H54 (cell line): ENCODE data around the gene TIMM17B.

Source experiments
- DNase-seq: peaks from one replicate; pipeline ENCODE4 v3.0.0; 2011; ENCODE audit warnings: low spot score, mixed read lengths; ENCODE audit not compliant: insufficient read length
- FAIRE-seq: peaks from 3 replicates; lab custom pipeline; 2011; peaks lifted over from hg19 to GRCh38; lab: Jason Lieb, UNC
- POLR2A ChIP-seq: IDR thresholded peaks from 2 replicates; pipeline ENCODE4 v1.6.1; 2011; ENCODE audit warnings: low read depth, mild to moderate bottlenecking, low read length

Gene TIMM17B

DNA sequence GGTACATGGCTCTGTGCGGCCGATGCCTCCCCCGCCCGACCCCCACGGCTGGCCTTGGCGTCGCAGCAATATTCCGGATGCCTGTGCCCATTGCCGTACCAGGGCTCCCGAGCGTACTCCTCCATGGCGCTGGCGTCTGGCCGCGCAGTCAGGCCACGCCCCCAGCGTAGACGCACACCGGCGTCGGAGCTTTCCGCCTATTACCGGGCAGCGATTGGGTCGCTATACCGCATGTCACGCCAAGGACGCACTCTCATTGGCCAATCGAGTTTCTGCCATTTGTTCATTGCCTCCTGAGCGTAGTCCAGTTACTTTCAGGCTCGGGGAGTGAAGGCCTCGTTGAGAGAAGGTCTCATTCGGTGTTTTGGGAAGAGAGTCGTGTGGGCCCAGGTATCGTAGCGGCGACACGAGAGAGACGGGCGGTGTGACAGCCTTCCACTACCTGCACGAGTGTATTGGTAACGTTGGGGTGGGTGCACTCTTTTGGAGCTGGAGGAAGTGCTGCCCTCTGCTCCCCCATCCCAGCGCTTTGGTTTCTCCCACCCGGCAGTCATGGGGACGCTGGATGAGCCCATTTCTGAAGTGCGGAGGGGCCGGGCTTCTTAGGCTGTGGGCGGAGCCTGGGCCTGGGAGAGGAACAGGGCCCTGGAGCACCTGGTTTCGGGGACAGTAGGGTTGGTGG is at the start of gene TIMM17B, which contains the start of gene PQBP1:
TIMM17B (minus strand) TSS at position 144 of the 682 bp plus-strand sequence; CDS start at position 125, 19 bp downstream.
PQBP1 (plus strand) TSS at position 306 of the 682 bp plus-strand sequence. CDS start 580 bp downstream, outside the sequence.
- peak; percentile 79 for TF ChIP-seq POLR2A
- FAIRE-seq (no peak), DNase-seq (peak; percentile 46)

DNA sequence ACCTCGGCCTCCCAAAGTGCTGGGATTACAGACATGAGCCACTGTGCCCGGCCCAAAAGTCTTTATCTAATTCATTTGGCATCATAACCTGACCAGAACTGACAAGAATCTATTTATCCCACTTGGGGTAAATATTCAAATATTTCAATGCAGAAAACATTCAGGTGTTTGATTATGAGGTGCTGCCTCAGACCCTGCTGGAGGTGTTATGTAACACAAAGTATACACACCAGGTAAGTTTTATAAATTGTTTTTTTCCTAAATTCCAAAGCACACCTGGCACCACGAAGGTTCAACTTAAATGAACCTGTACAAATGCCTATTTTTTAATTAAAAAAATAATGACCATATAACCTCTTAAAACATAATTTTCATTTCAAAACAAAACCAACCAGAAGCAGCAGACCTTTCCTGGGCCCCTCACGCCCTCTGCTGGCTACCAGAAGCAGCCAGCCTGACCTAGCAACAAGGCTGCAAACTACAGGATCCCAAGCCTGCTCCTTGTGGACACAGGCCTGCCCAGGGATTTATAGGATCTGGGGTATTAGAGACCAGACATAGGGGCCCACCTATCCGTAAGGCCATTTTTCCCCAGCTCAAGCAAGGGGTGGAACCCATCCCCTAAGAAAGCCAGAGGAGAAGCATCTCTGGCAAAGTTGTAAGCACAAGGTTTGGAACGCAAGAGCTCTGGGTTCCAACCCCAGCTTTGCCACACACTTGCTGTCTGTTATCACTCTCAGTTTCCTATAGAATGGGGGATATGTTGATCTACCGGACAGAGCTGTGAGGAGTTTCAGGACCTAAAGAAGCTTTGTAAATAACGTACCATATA is 48.2 kb upstream of the TIMM17B start:
- DNase-seq = no peak
- no peak for FAIRE-seq
- no peak for TF ChIP-seq POLR2A

DNA sequence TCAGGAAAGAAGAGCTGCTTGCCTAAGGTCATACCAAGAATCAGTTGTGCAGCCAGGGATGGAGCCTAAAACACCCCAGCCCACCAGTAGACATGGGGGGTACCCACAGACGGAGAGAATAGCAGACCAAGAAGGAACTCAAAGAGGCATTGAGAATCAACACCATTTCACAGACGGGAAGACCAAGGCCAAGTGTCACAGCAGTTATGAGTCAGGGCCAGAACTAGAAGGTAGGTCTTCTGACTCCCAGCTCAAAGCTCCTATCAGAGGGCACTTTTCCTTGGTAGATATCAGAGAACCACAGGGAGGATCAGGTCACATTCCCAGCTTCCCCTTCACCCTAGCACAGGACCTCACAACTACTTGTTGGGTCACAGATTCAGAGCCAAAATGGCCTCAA is 45.3 kb upstream of the TIMM17B start:
- DNase-seq (no peak), FAIRE-seq (no peak)
- no peak for TF ChIP-seq POLR2A

GRCh38 chrX:48940404-48940955 is 42.9 kb upstream of the TIMM17B start:
- no peak for FAIRE-seq
- no peak for TF ChIP-seq POLR2A
- DNase-seq = no peak

DNA sequence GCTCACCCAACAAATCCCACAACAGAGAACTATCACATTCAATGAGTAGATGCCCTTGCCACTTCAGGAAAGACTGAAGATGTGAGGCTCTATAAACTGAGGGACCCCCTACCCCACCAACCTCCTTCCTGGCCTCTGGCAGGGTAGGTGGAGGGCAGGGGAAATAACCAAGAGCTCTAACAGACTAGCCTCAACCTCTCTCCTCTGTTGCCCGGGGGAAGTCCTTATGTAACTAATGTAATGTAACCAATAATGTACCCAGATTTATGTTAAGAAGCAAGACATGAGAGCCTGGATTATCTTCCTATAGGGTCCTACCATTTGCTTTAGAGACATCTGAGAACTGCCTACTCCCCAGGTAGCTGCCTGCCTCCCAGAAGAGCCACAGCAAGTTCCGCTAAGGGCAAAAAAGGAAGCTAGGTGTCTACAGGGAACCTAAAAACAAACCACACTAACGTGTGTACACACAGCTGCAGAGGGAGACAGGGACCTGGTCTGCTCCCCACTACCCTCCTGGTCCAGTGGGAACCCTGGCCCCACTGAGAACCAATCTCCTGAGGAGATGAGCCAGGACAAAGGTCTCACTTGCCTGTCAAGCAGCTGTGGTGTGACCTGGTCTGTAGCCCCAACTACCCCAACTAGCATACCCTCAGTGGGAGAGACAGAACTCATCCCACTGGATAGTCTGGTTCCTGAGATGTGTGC is 42.1 kb upstream of the TIMM17B start:
- DNase-seq (no peak), FAIRE-seq (no peak)
- no peak for TF ChIP-seq POLR2A

GRCh38 chrX:48938721-48939425 is 41.3 kb upstream of the TIMM17B start:
- DNase-seq (no peak), FAIRE-seq (no peak)
- TF ChIP-seq POLR2A = no peak

- TF ChIP-seq POLR2A = no peak
- FAIRE-seq (no peak), DNase-seq (no peak)
Measured at GRCh38 chrX:48937054-48937907, 39.7 kb upstream of the TIMM17B start.

DNA sequence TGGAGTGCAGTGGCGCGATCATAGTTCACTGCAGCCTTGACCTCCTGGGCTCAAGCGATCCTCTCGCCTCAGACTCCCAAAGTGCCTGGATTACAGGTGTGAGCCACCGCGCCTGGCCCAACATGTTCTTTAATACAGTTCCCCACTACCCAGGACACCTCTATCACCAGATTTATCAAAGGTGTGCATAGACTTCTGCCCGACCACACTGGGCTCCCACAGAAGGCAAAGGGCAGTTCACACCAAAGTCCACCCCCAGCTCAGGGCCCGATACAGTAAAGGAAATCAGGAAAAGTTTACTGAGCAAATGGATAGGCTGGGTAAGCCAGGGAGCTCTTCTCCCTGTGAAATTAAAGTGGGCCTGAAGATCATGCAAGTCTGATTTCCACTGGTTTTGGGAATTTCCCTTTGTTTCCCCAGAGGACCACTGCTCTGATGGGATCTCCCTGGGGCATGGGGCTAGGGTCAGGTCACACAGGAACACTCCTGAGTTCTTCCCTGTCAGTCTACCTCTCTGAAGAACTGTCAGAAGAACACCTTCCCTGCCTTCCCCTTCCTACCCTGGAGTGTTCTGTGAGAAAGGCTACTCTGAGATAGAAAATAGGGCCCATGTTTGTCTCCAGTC is 39.0 kb upstream of the TIMM17B start:
- no peak for DNase-seq
- no peak for TF ChIP-seq POLR2A
- no peak for FAIRE-seq

GRCh38 chrX:48935301-48935670 is 37.7 kb upstream of the TIMM17B start:
- DNase-seq (no peak), FAIRE-seq (no peak)
- TF ChIP-seq POLR2A = no peak

GRCh38 chrX:48934581-48935300 is 37.2 kb upstream of the TIMM17B start:
- DNase-seq (no peak), FAIRE-seq (no peak)

DNA sequence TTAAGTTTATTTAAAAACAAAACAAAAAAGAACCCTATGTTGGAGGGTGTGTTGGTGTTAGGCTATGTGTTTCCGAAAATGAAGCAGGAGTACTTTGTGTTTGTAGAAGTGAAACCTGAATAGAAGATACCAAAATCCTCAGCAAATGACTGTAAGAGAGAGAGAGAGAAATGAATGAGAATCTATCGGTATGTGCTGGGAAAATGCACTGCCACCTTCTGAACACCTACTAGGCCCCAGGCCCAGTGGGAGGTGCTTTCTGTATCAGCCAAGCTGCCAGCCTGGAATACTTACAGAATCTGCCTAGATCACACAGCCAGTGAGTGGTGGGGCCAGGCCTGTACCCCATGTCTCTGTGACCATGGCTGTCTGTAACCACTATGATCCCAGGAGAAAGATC is 36.2 kb upstream of the TIMM17B start:
- FAIRE-seq (no peak), DNase-seq (no peak)
- TF ChIP-seq POLR2A = no peak

More at GRCh38 chrX:48934581-48935300, 37.2 kb upstream of the TIMM17B start:
- no peak for TF ChIP-seq POLR2A
